Pancreas (tissue), 10 donors: ENCODE measurements around the gene NPRL2. TPM values are rescaled to one million over a fixed set of nuclear protein-coding genes. Genes with fewer than 3 reads are reported as not detected.

ENCODE experiments used
- ATAC-seq, 4 donors: fragments of 200-7000 bp; cut with Tn5 transposase; one replicate each; pipeline versions ENCODE4 v1.8.0 to v1.9.1; 2020; ENCODE audit warnings: mild to moderate bottlenecking in 4 of 4, moderate library complexity in 4 of 4
- DNase-seq, 6 donors: peaks; one replicate each; pipeline ENCODE4 v3.0.0-alpha.2; 2020
- FAIRE-seq: peaks from 2 replicates; lab custom pipeline; 2012; peaks lifted over from hg19 to GRCh38; lab: Jason Lieb, UNC
- H3K27ac ChIP-seq, 4 donors: fragments of 200-600 bp; sonication (generic); 1 replicate in 3 of 4; 2 replicates in 1 of 4; pipeline versions ENCODE4 v1.5.0 to v1.8.0; 2020
- H3K27me3 ChIP-seq, 4 donors: fragments of 200-600 bp; one replicate each; pipeline ENCODE4 v1.8.0; 2021
- H3K36me3 ChIP-seq, 3 donors: fragments of 200-600 bp; sonication (generic) in 1 of 3; one replicate each; pipeline versions ENCODE4 v1.5.0 to v1.8.0; 2020 to 2021
- H3K4me1 ChIP-seq, 3 donors: fragments of 200-600 bp; one replicate each; pipeline ENCODE4 v1.8.0; 2021
- H3K4me3 ChIP-seq, 4 donors: fragments of 200-600 bp; sonication (generic) in 2 of 4; one replicate each; pipeline versions ENCODE4 v1.5.0 to v1.8.0; 2020 to 2021
- H3K9me3 ChIP-seq, 4 donors: fragments of 200-600 bp; one replicate each; pipeline ENCODE4 v1.8.0; 2021
- WGBS, 2 donors: extraction: QIAGEN DNeasy Blood & Tissue Kit; methylation state at CpG; one replicate each; pipeline ENCODE4 v1.1.7; 2013; 5-methylcytosine and 5-hydroxymethylcytosine counted together
- intact Hi-C, 3 donors: fragments of 100-400 bp; cut with DNase I; formaldehyde crosslinking; loops; one replicate each; pipeline versions ENCODE4 v1.11.1 to v1.14.2; 2022
- polyA plus RNA-seq, 2 donors: library from polyadenylated mRNA; stranded (reverse); fragments of 200-250 nt; gene quantifications; one replicate each; pipeline ENCODE4 v1.2.3, GENCODE V29; 2013
- total RNA-seq, 6 donors: library from RNA; stranded (reverse); fragmentation: NEBNext Ultra II Directional in 4 of 6; extraction: Animal tissue kit (Norgen Biotek cat#: 25700) in 4 of 6; gene quantifications; one replicate each; pipeline versions ENCODE4 v1.2.1 to v1.2.4, GENCODE V29; 2021 to 2023
- TF ChIP-seq, protein P1 (sequence below), 4 donors: fragments of 200-600 bp; sonication (generic) in 3 of 4; IDR thresholded peaks; one replicate each; pipeline versions ENCODE4 v1.5.0 to v1.8.0; 2021; ENCODE audit warnings: antibody characterized with exemption in 4 of 4
- donor health status: healthy with polysubstance abuse.
- donor health status: DM: no; HTN: no; CAD: no; lungs with moderate emphysema.
- donor health status: DM: no; HTN: no; CAD: no.
- donor health status: control.
- donor health status: control.
- donor health status: Bipolar disorder and iron deficiency.
- donor health status: DM: yes; HTN: yes; CAD: no.
- donor health status: DM: no; HTN: no; CAD: no.
- donor health status: DM: no; HTN: no; CAD: no.
- donor health status: DM: yes; HTN: yes; CAD: no.

NPRL2 gene
- total and polyA plus RNA-seq, 8 donors, result 17.1 to 41.8 (median 20.3) TPM

DNA sequence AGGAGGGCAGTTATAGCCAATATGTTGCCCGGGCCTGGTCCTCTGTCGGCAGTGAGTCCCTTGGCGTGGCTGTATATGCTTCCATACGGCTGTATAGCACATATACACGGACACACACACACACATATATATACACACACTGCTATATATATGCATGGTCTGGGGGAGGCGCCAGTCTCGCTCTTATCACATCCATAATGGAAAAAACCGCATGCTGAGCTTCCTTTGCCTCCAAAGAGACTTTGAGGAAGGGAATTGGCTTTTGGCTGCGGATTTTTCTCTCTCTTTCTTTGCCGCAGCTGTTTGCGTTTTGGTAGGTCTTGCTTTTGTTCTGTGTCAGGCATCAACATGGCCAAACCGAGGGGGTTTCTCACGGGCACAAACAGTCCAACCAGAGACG lies 20.0 kb upstream of the NPRL2 start:
- FAIRE-seq (no peak), ATAC-seq (no peak), DNase-seq (no peak)
- Histone ChIP-seq H3K36me3 (no peaks in the 10 kb centered on the region), H3K9me3 (no peaks in the 10 kb centered on the region), H3K4me1 (peaks cover 0 to 10% (median 0%) of the 10 kb centered on the region in 3 donors), H3K27ac (no peak overlapping the region), H3K27me3 (no peaks in the 10 kb centered on the region), H3K4me3 (no peak overlapping the region)
- 51 to 61% methylated on average over 14 of the region's 14 CpGs for WGBS, 2 donors
- intact Hi-C loops, result no loop called here
- TF ChIP-seq, protein P1, sequence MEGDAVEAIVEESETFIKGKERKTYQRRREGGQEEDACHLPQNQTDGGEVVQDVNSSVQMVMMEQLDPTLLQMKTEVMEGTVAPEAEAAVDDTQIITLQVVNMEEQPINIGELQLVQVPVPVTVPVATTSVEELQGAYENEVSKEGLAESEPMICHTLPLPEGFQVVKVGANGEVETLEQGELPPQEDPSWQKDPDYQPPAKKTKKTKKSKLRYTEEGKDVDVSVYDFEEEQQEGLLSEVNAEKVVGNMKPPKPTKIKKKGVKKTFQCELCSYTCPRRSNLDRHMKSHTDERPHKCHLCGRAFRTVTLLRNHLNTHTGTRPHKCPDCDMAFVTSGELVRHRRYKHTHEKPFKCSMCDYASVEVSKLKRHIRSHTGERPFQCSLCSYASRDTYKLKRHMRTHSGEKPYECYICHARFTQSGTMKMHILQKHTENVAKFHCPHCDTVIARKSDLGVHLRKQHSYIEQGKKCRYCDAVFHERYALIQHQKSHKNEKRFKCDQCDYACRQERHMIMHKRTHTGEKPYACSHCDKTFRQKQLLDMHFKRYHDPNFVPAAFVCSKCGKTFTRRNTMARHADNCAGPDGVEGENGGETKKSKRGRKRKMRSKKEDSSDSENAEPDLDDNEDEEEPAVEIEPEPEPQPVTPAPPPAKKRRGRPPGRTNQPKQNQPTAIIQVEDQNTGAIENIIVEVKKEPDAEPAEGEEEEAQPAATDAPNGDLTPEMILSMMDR (IDR thresholded peaks at IDR 0.05), result no peak

DNA sequence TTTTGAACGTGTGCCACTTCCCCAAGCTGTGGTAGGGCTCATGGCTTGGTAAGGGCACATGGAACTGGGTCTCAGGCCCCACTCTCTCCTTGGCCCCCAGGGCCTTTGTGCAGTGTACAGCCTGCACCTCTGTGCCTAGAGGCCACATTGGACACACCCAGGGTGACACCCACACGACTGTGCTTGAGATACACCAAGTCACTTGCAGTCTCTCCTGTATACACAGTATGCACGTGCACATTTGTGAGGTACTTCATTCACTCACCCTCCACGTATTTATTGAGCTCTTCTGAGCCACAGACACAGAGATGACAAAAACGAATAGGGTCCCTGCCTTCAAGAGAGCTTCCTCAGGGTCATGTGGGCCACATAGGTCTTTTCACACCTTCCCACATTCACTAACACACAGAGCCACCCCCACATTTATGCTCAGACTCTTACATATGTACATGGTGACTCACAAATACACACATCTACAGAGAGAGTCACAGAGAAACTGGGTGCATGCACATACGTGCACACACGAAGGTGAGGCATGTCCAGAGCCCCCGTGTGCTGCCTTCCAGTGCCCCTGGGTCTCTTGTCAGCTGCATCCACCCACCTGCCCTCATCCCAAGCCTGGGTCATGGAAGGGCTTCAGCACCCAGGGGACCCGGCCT lies 18.6 kb upstream of the NPRL2 start:
- peaks cover 0 to 10% (median 4%) of the 10 kb centered on the region in 3 donors for H3K4me1 ChIP-seq
- intact Hi-C loops, result no loop called here
- TF ChIP-seq, protein P1 (IDR thresholded peaks at IDR 0.05), result no peak
- WGBS, 2 donors, result 49 to 59% methylated on average over 9 of the region's 9 CpGs
- no peak overlapping the region for H3K4me3 ChIP-seq
- no peak for FAIRE-seq
- no peaks in the 10 kb centered on the region for H3K27me3 ChIP-seq
- no peak for ATAC-seq
- DNase-seq, result no peak
- no peaks in the 10 kb centered on the region for H3K36me3 ChIP-seq
- no peak overlapping the region for H3K27ac ChIP-seq
- H3K9me3 ChIP-seq, result no peaks in the 10 kb centered on the region

DNA sequence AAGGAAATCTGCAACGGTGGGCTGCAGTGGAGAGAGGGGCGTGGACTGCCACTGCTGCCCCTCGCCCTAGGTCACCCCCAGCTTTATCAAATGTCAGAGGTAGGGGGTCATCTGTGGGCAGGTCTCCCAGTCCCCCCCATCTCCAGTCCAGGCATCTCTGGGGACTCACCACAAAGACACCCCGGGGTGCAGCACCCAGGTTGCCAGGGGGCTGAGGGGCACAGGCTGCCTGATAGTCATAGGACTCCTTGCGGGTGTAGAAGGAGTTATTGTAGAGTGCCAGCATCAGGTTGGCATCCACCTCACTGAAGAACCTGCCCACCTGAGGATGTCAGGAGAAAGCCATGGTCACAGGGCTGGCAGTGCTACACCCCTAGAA lies 15.3 kb upstream of the NPRL2 start:
- no peaks in the 10 kb centered on the region for H3K36me3 ChIP-seq
- H3K4me1 ChIP-seq, result peaks cover 0 to 10% (median 4%) of the 10 kb centered on the region in 3 donors
- peak overlapping the region in 1 of 4 donors; percentile 63 for H3K27ac ChIP-seq
- H3K9me3 ChIP-seq, result no peaks in the 10 kb centered on the region
- peak overlapping the region; percentile 41 to 79 (median 64) for H3K4me3 ChIP-seq
- no peaks in the 10 kb centered on the region for H3K27me3 ChIP-seq
- ATAC-seq (no peak), DNase-seq (no peak), FAIRE-seq (no peak)
- TF ChIP-seq, protein P1 (IDR thresholded peaks at IDR 0.05), result no peak
- WGBS, 2 donors, result 65 to 68% methylated on average over 5 of the region's 5 CpGs
- intact Hi-C loops, result no loop called here

DNA sequence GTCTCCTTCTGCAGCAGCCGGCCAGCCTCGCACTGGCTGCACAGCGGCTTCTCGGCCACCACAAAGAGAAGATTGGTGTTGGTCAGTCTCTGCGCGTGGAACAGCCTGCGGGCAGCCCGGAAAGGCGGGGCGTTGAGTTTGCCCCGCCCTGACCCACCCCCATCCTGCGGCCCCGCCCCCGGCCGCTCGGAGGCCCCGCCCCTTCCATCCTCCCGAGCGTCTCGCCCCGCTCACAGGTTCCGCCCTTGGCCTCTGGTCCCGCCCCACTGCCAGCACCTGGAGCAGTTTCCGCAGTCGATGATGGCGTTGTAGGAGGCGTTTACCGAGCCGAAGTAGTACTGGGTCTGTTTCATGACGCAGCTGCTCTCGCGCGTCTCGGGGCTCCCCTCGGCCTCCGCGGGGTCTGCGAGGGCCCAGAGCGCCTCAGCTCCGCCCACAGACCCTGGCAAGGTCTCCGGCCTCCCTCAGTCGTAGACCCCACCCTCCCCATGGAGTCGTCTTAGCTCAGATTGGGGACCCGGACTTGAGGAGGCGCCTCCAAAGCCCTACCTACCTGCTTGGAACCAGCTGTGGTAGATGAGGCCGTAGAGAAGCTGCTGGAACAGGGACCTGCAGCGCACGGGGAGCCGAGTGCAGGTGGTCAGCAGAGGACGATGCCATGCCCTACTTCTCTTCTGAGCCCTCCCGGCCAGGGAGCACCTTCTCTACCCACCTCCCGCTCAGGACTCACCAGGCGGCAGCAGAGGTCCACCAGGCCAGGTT lies 14.7 kb upstream of the NPRL2 start:
- peak overlapping the region; percentile 41 to 79 (median 64) for H3K4me3 ChIP-seq
- WGBS, 2 donors, result 2 to 3% methylated on average over 40 to 53 of the region's 53 CpGs
- peak overlapping the region; percentile 42 to 63 (median 58) for H3K27ac ChIP-seq
- ATAC-seq (peak; percentile 91 to 94 (median 94)), DNase-seq (peak; percentile 94 to 98 (median 96)), FAIRE-seq (no peak)
- peaks cover 0 to 10% (median 4%) of the 10 kb centered on the region in 3 donors for H3K4me1 ChIP-seq
- TF ChIP-seq, protein P1 (IDR thresholded peaks at IDR 0.05), result no peak
- no peaks in the 10 kb centered on the region for H3K36me3 ChIP-seq
- H3K27me3 ChIP-seq, result no peaks in the 10 kb centered on the region
- no peaks in the 10 kb centered on the region for H3K9me3 ChIP-seq
- intact Hi-C loops, result no loop called here
